ENCODE measurements around the gene ADAMTSL1. TPM values are rescaled to one million over a fixed set of nuclear protein-coding genes. Genes with fewer than 3 reads are reported as not detected.

The ADAMTSL1 gene
- total RNA-seq, 1 donor from 2014 or later = 12.3 TPM

DNA sequence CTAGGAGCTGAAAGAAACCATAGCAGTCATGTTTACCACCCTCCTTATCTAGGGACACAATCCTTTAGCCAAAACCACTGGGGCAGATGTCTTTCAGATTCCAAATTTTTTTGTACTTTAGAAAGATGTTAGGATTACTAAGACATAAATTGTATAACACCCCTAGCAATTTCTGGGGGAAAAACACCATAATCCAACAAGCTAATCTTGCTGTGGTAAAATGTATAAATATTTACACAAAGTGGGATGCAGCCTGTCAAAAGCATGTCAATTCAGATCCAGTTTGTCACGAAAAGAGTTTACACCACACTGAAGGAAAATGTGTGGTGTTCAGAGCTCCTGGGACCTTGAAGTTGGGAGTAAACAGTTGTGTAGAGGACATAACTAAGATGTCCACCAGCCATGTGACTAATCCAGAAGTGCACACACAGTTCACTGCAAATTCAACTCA lies 274.3 kb downstream of the ADAMTSL1 start:
- H3K36me3 ChIP-seq = no peaks in the 10 kb centered on the region
- no peak overlapping the region for H3K27ac ChIP-seq
- intact Hi-C loops (cut with DNase I) = no loop called here
- no peaks in the 10 kb centered on the region for H3K9me3 ChIP-seq
- no peak for TF ChIP-seq CTCF (IDR thresholded peaks at IDR 0.05)
- no peaks in the 10 kb centered on the region for H3K27me3 ChIP-seq
- H3K4me1 ChIP-seq = no peaks in the 10 kb centered on the region
- no peak for DNase-seq (ENCODE audit: low spot score in 2 of 2)
- H3K4me3 ChIP-seq = no peak overlapping the region

DNA sequence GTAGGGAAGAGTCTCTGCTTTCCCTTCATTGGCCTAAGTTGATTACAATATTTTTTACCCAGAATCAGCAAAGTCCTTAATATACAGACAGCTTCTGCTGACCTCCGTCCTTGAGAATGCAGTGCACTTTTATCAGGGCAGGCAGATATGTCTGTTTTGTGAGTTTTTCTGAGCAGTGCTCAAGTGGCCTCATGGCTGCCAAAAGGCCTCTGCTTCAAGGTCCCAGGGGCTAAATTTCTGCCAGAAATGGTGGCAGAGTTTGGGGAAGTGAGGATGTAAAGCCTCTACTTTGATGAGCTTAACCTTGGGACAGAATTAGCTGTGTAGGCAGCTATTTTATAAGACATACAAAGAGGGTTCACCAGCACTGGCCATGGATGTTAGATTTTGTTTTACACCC lies 275.8 kb downstream of the ADAMTSL1 start:
- no peak for TF ChIP-seq CTCF (IDR thresholded peaks at IDR 0.05)
- intact Hi-C loops (cut with DNase I) = no loop called here

GRCh38 chr9:18753904-18754303 lies 280.0 kb downstream of the ADAMTSL1 start:
- no peak overlapping the region for H3K4me3 ChIP-seq
- intact Hi-C loops (cut with DNase I) = no loop called here
- no peak overlapping the region for H3K27ac ChIP-seq
- no peaks in the 10 kb centered on the region for H3K4me1 ChIP-seq
- H3K27me3 ChIP-seq = no peaks in the 10 kb centered on the region
- no peaks in the 10 kb centered on the region for H3K9me3 ChIP-seq
- no peak for DNase-seq (ENCODE audit: low spot score in 2 of 2)
- no peak for TF ChIP-seq CTCF (IDR thresholded peaks at IDR 0.05)
- H3K36me3 ChIP-seq = peaks cover 0 to 4% of the 10 kb centered on the region in 2 donors

More for the DNA sequence above, 275.8 kb downstream of the ADAMTSL1 start:
- H3K36me3 ChIP-seq = peaks cover 0 to 4% of the 10 kb centered on the region in 2 donors
- no peak overlapping the region for H3K4me3 ChIP-seq
- H3K9me3 ChIP-seq = no peaks in the 10 kb centered on the region
- no peaks in the 10 kb centered on the region for H3K27me3 ChIP-seq
- no peaks in the 10 kb centered on the region for H3K4me1 ChIP-seq
- no peak overlapping the region for H3K27ac ChIP-seq
- no peak for DNase-seq (ENCODE audit: low spot score in 2 of 2)

GRCh38 chr9:18754537-18754936 lies 280.6 kb downstream of the ADAMTSL1 start:
- Histone ChIP-seq H3K9me3 (no peaks in the 10 kb centered on the region), H3K4me1 (no peaks in the 10 kb centered on the region), H3K36me3 (peaks cover 0 to 4% of the 10 kb centered on the region in 2 donors), H3K27ac (no peak overlapping the region), H3K4me3 (no peak overlapping the region), H3K27me3 (no peaks in the 10 kb centered on the region)
- no peak for DNase-seq (ENCODE audit: low spot score in 2 of 2)
- no peak for TF ChIP-seq CTCF (IDR thresholded peaks at IDR 0.05)
- intact Hi-C loops (cut with DNase I) = no loop called here

DNA sequence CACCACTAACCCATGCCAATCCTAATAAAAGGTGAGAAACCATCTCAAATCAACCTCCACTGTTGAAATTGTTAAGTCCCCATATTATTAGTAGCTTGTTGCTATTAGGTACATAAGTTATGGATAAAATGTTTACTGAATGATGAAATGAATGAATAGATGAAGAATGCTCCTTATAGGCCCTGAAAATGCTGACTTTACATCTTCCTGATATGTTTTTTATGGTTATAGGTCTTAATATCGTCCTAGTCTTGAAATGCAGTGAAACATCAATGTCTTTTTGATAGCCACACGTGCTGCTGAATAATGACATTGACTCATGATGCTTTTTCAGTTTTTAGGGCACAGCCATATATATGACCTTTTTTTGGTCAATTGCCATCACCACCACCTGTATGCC lies 281.3 kb downstream of the ADAMTSL1 start:
- Histone ChIP-seq H3K9me3 (no peaks in the 10 kb centered on the region), H3K27ac (no peak overlapping the region), H3K27me3 (no peaks in the 10 kb centered on the region), H3K4me1 (no peaks in the 10 kb centered on the region), H3K4me3 (no peak overlapping the region), H3K36me3 (peaks cover 0 to 4% of the 10 kb centered on the region in 2 donors)
- DNase-seq (ENCODE audit: low spot score in 2 of 2) = no peak
- intact Hi-C loops (cut with DNase I) = no loop called here
- no peak for TF ChIP-seq CTCF (IDR thresholded peaks at IDR 0.05)

- Histone ChIP-seq H3K4me3 (no peak overlapping the region), H3K27ac (no peak overlapping the region), H3K27me3 (no peaks in the 10 kb centered on the region), H3K4me1 (no peaks in the 10 kb centered on the region), H3K36me3 (peaks cover 0 to 4% of the 10 kb centered on the region in 2 donors), H3K9me3 (no peaks in the 10 kb centered on the region)
- intact Hi-C loops (cut with DNase I) = no loop called here
- DNase-seq (ENCODE audit: low spot score in 2 of 2) = no peak
- TF ChIP-seq CTCF (IDR thresholded peaks at IDR 0.05) = no peak
Measured at GRCh38 chr9:18756712-18757125, 282.8 kb downstream of the ADAMTSL1 start.
